Dedifferentiated amniotic fluid mesenchymal stem cell (primary cell): ENCODE measurements around the gene UGT3A2.

Source experiments
- DNase-seq: peaks from one replicate; pipeline ENCODE4 v3.0.0-alpha.2; 2016; ENCODE audit errors: extremely low spot score

UGT3A2 gene

GRCh38 chr5:36066540-36067210, at the start of gene UGT3A2:
Gene UGT3A2 (minus strand): TSS chr5:36066882. CDS start chr5:36066789, 93 bp downstream.
- no peak for DNase-seq

- no peak for DNase-seq
Observed at GRCh38 chr5:36111238-36111637, 44.6 kb upstream of the UGT3A2 start.

GRCh38 chr5:36108758-36109460, 42.2 kb upstream of the UGT3A2 start:
- DNase-seq: no peak

GRCh38 chr5:36105819-36106218, 39.1 kb upstream of the UGT3A2 start:
- DNase-seq: no peak

- no peak for DNase-seq
Observed at GRCh38 chr5:36099748-36100147, 33.1 kb upstream of the UGT3A2 start.

- no peak for DNase-seq
Observed at GRCh38 chr5:36096486-36096885, 29.8 kb upstream of the UGT3A2 start.

GRCh38 chr5:36089989-36090388, 23.3 kb upstream of the UGT3A2 start:
- DNase-seq: no peak

- DNase-seq: peak; percentile 40
Observed at GRCh38 chr5:36079200-36079781, 12.6 kb upstream of the UGT3A2 start.

- DNase-seq: no peak
Observed at GRCh38 chr5:36078430-36078829, 11.7 kb upstream of the UGT3A2 start.

GRCh38 chr5:36073595-36074216, 7.0 kb upstream of the UGT3A2 start:
- no peak for DNase-seq

GRCh38 chr5:36070687-36071571, 4.2 kb upstream of the UGT3A2 start:
- no peak for DNase-seq

GRCh38 chr5:36068751-36069281, 2.1 kb upstream of the UGT3A2 start:
- no peak for DNase-seq

- no peak for DNase-seq
Observed at GRCh38 chr5:36066001-36066539, 612 bp downstream of the UGT3A2 start.

GRCh38 chr5:36060420-36060887, 6.2 kb downstream of the UGT3A2 start:
- DNase-seq: no peak

- peak; percentile 46 for DNase-seq
Observed at GRCh38 chr5:36059571-36060419, 6.9 kb downstream of the UGT3A2 start.

GRCh38 chr5:36058776-36059175, 7.9 kb downstream of the UGT3A2 start:
- no peak for DNase-seq

GRCh38 chr5:36057386-36057785, 9.3 kb downstream of the UGT3A2 start:
- DNase-seq: no peak

GRCh38 chr5:36056422-36056821, 10.3 kb downstream of the UGT3A2 start:
- DNase-seq: no peak

- no peak for DNase-seq
Observed at GRCh38 chr5:36055984-36056383, 10.7 kb downstream of the UGT3A2 start.

- DNase-seq: no peak
Observed at GRCh38 chr5:36054647-36055046, 12.0 kb downstream of the UGT3A2 start.
